ENCODE measurements around the gene THUMPD3. TPM values are rescaled to one million over a fixed set of nuclear protein-coding genes. Genes with fewer than 3 reads are reported as not detected.

The THUMPD3 gene
- polyA plus RNA-seq, 3 donors: 10.2 to 13.1 (median 11.5) TPM

GRCh38 chr3:9415485-9416138 lies 52.8 kb downstream of the THUMPD3 start:
- Histone ChIP-seq H3K4me2 (replicated peaks; ENCODE audit: extremely low read depth, low read length, poor library complexity, severe bottlenecking) (no peak overlapping the region), H4K20me1 (ENCODE audit: insufficient read depth, low read length) (peaks cover 95% of the 10 kb centered on the region)
- TF ChIP-seq, protein P1, sequence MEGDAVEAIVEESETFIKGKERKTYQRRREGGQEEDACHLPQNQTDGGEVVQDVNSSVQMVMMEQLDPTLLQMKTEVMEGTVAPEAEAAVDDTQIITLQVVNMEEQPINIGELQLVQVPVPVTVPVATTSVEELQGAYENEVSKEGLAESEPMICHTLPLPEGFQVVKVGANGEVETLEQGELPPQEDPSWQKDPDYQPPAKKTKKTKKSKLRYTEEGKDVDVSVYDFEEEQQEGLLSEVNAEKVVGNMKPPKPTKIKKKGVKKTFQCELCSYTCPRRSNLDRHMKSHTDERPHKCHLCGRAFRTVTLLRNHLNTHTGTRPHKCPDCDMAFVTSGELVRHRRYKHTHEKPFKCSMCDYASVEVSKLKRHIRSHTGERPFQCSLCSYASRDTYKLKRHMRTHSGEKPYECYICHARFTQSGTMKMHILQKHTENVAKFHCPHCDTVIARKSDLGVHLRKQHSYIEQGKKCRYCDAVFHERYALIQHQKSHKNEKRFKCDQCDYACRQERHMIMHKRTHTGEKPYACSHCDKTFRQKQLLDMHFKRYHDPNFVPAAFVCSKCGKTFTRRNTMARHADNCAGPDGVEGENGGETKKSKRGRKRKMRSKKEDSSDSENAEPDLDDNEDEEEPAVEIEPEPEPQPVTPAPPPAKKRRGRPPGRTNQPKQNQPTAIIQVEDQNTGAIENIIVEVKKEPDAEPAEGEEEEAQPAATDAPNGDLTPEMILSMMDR (IDR thresholded peaks at IDR 0.05): no peak

GRCh38 chr3:9416139-9416780 lies 53.4 kb downstream of the THUMPD3 start:
- Histone ChIP-seq H3K36me3 (replicated peaks in 1 of 2; ENCODE audit: control insufficient read depth in 1 of 2, insufficient read depth in 2 of 2, low read length in 2 of 2) (peaks cover 0 to 7% of the 10 kb centered on the region in 2 donors), H3K27ac (ENCODE audit: low read depth in 1 of 2, low read length in 2 of 2) (peak overlapping the region in 1 of 2 donors; percentile 45), H3K4me1 (ENCODE audit: control insufficient read depth in 1 of 2, insufficient read depth in 2 of 2, low read length in 2 of 2) (peaks cover 4 to 14% of the 10 kb centered on the region in 2 donors), H4K20me1 (ENCODE audit: insufficient read depth, low read length) (peaks cover 95% of the 10 kb centered on the region), H3K4me3 (replicated peaks in 1 of 3; ENCODE audit: low read depth in 2 of 3, low read length in 3 of 3) (no peak overlapping the region), H3K9me3 (replicated peaks in 1 of 2; ENCODE audit: control insufficient read depth in 1 of 2, insufficient read depth in 1 of 2, low read length in 2 of 2) (no peaks in the 10 kb centered on the region), H3K9ac (ENCODE audit: insufficient read depth, low read length, poor library complexity, severe bottlenecking) (no peak overlapping the region), H3K79me2 (ENCODE audit: insufficient read depth, low read length) (peaks cover 100% of the 10 kb centered on the region), H3K27me3 (ENCODE audit: control insufficient read depth in 2 of 2, insufficient read depth in 2 of 2, low read length in 2 of 2) (no peaks in the 10 kb centered on the region), H3K4me2 (replicated peaks; ENCODE audit: extremely low read depth, low read length, poor library complexity, severe bottlenecking) (no peak overlapping the region), H2AFZ (ENCODE audit: insufficient read depth, low read depth, low read length, poor library complexity, severe bottlenecking) (no peak overlapping the region)
- DNase-seq: no peak
- TF ChIP-seq, protein P1 (IDR thresholded peaks at IDR 0.05): no peak
- Mint-ChIP-seq H3K9me3 (no peaks in the 10 kb centered on the region), H3K4me3 (no peak overlapping the region), H3K4me1 (peaks cover 21% of the 10 kb centered on the region), H3K27me3 (ENCODE audit: low read depth in 3 of 3) (peaks cover 0 to 2% (median 0%) of the 10 kb centered on the region in 3 donors), H3K36me3 (peaks cover 5 to 7% of the 10 kb centered on the region in 2 donors), H3K27ac (peak overlapping the region in 1 of 7 donors; percentile 61)
- intact Hi-C loops (cut with micrococcal nuclease): no loop called here
- no CpG with 5 or more reads among the region's 3 CpGs for WGBS (ENCODE audit: insufficient coverage)

More at GRCh38 chr3:9415485-9416138, 52.8 kb downstream of the THUMPD3 start:
- H3K4me1 ChIP-seq (ENCODE audit: control insufficient read depth in 1 of 2, insufficient read depth in 2 of 2, low read length in 2 of 2): peaks cover 10 to 19% of the 10 kb centered on the region in 2 donors
- H3K36me3 Mint-ChIP-seq: peaks cover 5 to 7% of the 10 kb centered on the region in 2 donors
- peak overlapping the region in 1 of 2 donors; percentile 45 for H3K27ac ChIP-seq (ENCODE audit: low read depth in 1 of 2, low read length in 2 of 2)
- H3K36me3 ChIP-seq (replicated peaks in 1 of 2; ENCODE audit: control insufficient read depth in 1 of 2, insufficient read depth in 2 of 2, low read length in 2 of 2): peaks cover 0 to 7% of the 10 kb centered on the region in 2 donors
- no peak for DNase-seq
- H3K27ac Mint-ChIP-seq: peak overlapping the region in 2 of 7 donors; percentile 58 to 61
- H3K4me1 Mint-ChIP-seq: peaks cover 19% of the 10 kb centered on the region
- intact Hi-C loops (cut with micrococcal nuclease): no loop called here
- 100% methylated on average over 2 of the region's 6 CpGs for WGBS (ENCODE audit: insufficient coverage)
- H3K4me3 ChIP-seq (replicated peaks in 1 of 3; ENCODE audit: low read depth in 2 of 3, low read length in 3 of 3): no peak overlapping the region
- no peak overlapping the region for H3K4me3 Mint-ChIP-seq
- H3K79me2 ChIP-seq (ENCODE audit: insufficient read depth, low read length): peaks cover 100% of the 10 kb centered on the region
- H2AFZ ChIP-seq (ENCODE audit: insufficient read depth, low read depth, low read length, poor library complexity, severe bottlenecking): no peak overlapping the region
- no peaks in the 10 kb centered on the region for H3K27me3 ChIP-seq (ENCODE audit: control insufficient read depth in 2 of 2, insufficient read depth in 2 of 2, low read length in 2 of 2)
- no peaks in the 10 kb centered on the region for H3K9me3 Mint-ChIP-seq
- H3K9ac ChIP-seq (ENCODE audit: insufficient read depth, low read length, poor library complexity, severe bottlenecking): no peak overlapping the region
- H3K9me3 ChIP-seq (replicated peaks in 1 of 2; ENCODE audit: control insufficient read depth in 1 of 2, insufficient read depth in 1 of 2, low read length in 2 of 2): no peaks in the 10 kb centered on the region
- peaks cover 0 to 2% (median 0%) of the 10 kb centered on the region in 3 donors for H3K27me3 Mint-ChIP-seq (ENCODE audit: low read depth in 3 of 3)
